Liver (tissue), 3 donors: ENCODE results near the gene HOXA7.

Experiments used
- CTCF ChIP-seq: fragments of 150-350 bp; IDR thresholded peaks from 2 replicates; pipeline ENCODE4 v1.5.1; 2017; ENCODE audit warnings: improper control_type of control experiment, low read depth, low read length; ENCODE audit not compliant: missing input control
- GABPA ChIP-seq, 2 donors: IDR thresholded peaks in 1 of 2; conservative IDR thresholded peaks in 1 of 2; 2 replicates each; pipeline ENCODE4 v1.6.1; 2016; ENCODE audit warnings: antibody characterized with exemption in 2 of 2, mild to moderate bottlenecking in 1 of 2, moderate library complexity in 1 of 2
- RAD21 ChIP-seq, 2 donors: IDR thresholded peaks; 2 replicates each; pipeline ENCODE4 v1.6.1; 2016; ENCODE audit warnings: antibody characterized with exemption in 2 of 2, mild to moderate bottlenecking in 2 of 2
- TAF1 ChIP-seq: conservative IDR thresholded peaks from 2 replicates; pipeline ENCODE4 v1.6.1; 2016; ENCODE audit warnings: antibody characterized with exemption, mild to moderate bottlenecking
- TF ChIP-seq, protein P1 (sequence below): IDR thresholded peaks from 2 replicates; pipeline ENCODE4 v1.6.1; 2016; ENCODE audit warnings: antibody characterized with exemption, mild to moderate bottlenecking
- donor health status: healthy.
- donor health status: healthy.

- TF ChIP-seq CTCF, result no peak
- TF ChIP-seq TAF1, result no peak
- TF ChIP-seq, protein P1, sequence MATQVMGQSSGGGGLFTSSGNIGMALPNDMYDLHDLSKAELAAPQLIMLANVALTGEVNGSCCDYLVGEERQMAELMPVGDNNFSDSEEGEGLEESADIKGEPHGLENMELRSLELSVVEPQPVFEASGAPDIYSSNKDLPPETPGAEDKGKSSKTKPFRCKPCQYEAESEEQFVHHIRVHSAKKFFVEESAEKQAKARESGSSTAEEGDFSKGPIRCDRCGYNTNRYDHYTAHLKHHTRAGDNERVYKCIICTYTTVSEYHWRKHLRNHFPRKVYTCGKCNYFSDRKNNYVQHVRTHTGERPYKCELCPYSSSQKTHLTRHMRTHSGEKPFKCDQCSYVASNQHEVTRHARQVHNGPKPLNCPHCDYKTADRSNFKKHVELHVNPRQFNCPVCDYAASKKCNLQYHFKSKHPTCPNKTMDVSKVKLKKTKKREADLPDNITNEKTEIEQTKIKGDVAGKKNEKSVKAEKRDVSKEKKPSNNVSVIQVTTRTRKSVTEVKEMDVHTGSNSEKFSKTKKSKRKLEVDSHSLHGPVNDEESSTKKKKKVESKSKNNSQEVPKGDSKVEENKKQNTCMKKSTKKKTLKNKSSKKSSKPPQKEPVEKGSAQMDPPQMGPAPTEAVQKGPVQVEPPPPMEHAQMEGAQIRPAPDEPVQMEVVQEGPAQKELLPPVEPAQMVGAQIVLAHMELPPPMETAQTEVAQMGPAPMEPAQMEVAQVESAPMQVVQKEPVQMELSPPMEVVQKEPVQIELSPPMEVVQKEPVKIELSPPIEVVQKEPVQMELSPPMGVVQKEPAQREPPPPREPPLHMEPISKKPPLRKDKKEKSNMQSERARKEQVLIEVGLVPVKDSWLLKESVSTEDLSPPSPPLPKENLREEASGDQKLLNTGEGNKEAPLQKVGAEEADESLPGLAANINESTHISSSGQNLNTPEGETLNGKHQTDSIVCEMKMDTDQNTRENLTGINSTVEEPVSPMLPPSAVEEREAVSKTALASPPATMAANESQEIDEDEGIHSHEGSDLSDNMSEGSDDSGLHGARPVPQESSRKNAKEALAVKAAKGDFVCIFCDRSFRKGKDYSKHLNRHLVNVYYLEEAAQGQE, result no peak
- no peak for TF ChIP-seq RAD21 (IDR thresholded peaks at IDR 0.05)
- TF ChIP-seq GABPA (IDR thresholded peaks at IDR 0.05 in 1 of 2, conservative IDR thresholded peaks at IDR 0.05 in 1 of 2), result no peak
These were observed 28.4 kb downstream of the HOXA7 start for GRCh38 chr7:27128034-27128433.
